BE2C (cell line): Measurements from ENCODE around the gene ANKRD11.
"Not testable (repeated sequence)": the region's sequence is repeated elsewhere in the genome, so short reads cannot be mapped to it uniquely, and the experiment has no call there.

Experiments used
- DNase-seq: peaks from one replicate; pipeline ENCODE4 v3.0.0-alpha.2; 2020
- H3K27me3 ChIP-seq: fragments of 250-450 bp; sonication (Bioruptor Pico); 2 replicates; pipeline ENCODE4 v1.5.1; 2020; ENCODE audit warnings: mild to moderate bottlenecking
- H3K36me3 ChIP-seq: fragments of 250-450 bp; sonication (Bioruptor Pico); 2 replicates; pipeline ENCODE4 v1.5.1; 2020; ENCODE audit warnings: mild to moderate bottlenecking
- H3K4me1 ChIP-seq: fragments of 250-450 bp; sonication (Bioruptor Pico); 2 replicates; pipeline ENCODE4 v1.5.1; 2020
- H3K4me3 ChIP-seq: 2 replicates; pipeline ENCODE4 v1.5.1; 2011; ENCODE audit warnings: low read depth, low read length
- H3K9me3 ChIP-seq: fragments of 250-450 bp; sonication (Bioruptor Pico); 2 replicates; pipeline ENCODE4 v1.5.1; 2020
- CTCF ChIP-seq: IDR thresholded peaks from 2 replicates; pipeline ENCODE4 v1.5.1; 2012; ENCODE audit warnings: mild to moderate bottlenecking, low read depth, low read length

Gene ANKRD11

DNA sequence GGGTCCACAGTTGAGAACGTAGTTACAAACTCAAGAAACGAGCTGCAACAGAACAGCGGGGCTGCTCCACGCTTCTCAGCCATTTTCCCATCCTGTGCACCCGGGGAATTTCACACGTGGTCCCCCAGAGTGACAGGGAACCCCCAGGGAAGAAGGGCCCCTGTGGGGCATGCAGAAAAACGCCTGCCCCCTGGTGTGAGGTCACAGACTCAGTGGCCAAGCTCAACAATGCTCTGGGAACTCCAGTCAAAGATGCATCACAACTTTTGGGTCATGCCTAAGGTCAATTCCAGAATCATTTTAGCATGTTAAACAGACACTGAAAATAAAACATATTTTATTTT is 157.5 kb downstream of the ANKRD11 start:
- peaks cover 5% of the 10 kb centered on the region for H3K4me1 ChIP-seq
- no peak for DNase-seq

GRCh38 chr16:89332243-89332901 is 158.0 kb downstream of the ANKRD11 start:
- peaks cover 5% of the 10 kb centered on the region for H3K4me1 ChIP-seq
- no peak for TF ChIP-seq CTCF
- no peak for DNase-seq
- H3K36me3 ChIP-seq, result no peaks in the 10 kb centered on the region
- no peak overlapping the region for H3K4me3 ChIP-seq
- no peaks in the 10 kb centered on the region for H3K27me3 ChIP-seq
- H3K9me3 ChIP-seq, result no peaks in the 10 kb centered on the region

More for the DNA sequence above, 157.5 kb downstream of the ANKRD11 start:
- no peak for TF ChIP-seq CTCF
- Histone ChIP-seq H3K9me3 (no peaks in the 10 kb centered on the region; the same call in 1 of the 2 replicates), H3K27me3 (no peaks in the 10 kb centered on the region), H3K36me3 (no peaks in the 10 kb centered on the region), H3K4me3 (no peak overlapping the region)

DNA sequence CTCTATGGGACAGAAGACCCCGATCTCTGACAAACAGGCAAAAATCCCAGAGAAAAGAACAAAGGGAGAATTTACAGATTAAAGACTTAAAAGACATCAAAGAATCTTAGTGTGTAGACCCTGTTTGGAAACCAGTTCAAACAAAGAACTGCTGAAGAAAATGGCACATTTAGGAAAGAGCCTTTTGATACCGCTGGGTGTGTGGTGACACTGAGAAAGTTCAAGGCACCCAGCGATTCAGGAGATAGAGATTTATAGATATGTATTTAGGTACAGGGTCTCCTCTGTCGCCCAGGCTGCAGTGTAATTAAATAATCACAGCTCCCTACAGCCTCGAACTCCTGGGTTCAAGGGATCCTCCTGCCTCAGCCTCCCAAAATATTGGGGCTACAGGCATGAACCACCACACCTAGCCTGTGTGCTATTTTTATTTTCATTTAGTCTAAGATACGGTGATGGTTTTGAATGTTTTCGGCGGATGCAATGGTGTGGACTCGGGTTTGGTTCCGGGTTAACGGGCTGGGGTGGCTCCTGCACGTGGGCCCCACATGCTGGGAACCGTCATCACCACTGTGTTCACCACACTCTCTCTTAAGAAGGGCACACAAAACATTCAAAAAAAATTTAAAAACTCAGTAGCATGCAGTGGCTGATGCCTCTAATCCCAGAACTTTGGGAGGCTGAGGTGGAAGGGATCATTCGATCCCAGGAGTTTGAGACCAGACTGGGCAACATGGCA is 158.8 kb downstream of the ANKRD11 start:
- no peak for DNase-seq
- H3K4me3 ChIP-seq, result no peak overlapping the region
- H3K27me3 ChIP-seq, result no peaks in the 10 kb centered on the region
- TF ChIP-seq CTCF, result no peak
- H3K4me1 ChIP-seq, result peaks cover 7% of the 10 kb centered on the region
- H3K36me3 ChIP-seq, result no peaks in the 10 kb centered on the region
- H3K9me3 ChIP-seq, result no peaks in the 10 kb centered on the region

- no peaks in the 10 kb centered on the region for H3K9me3 ChIP-seq
- DNase-seq, result no peak
- no peak overlapping the region for H3K4me3 ChIP-seq
- TF ChIP-seq CTCF, result no peak
- H3K36me3 ChIP-seq, result peaks cover 6% of the 10 kb centered on the region; the same call in 1 of the 2 replicates
- H3K4me1 ChIP-seq, result peaks cover 15% of the 10 kb centered on the region
- no peaks in the 10 kb centered on the region for H3K27me3 ChIP-seq
These were observed 160.0 kb downstream of the ANKRD11 start for GRCh38 chr16:89330177-89330856.

GRCh38 chr16:89329830-89330176 is 160.6 kb downstream of the ANKRD11 start:
- DNase-seq, H3K27me3 ChIP-seq, H3K9me3 ChIP-seq, H3K4me3 ChIP-seq, H3K36me3 ChIP-seq: not testable (repeated sequence)
- H3K4me1 ChIP-seq, result peaks cover 15% of the 10 kb centered on the region

- not testable (repeated sequence) for H3K4me3 ChIP-seq, DNase-seq, H3K27me3 ChIP-seq, H3K9me3 ChIP-seq, H3K36me3 ChIP-seq
- peaks cover 10% of the 10 kb centered on the region for H3K4me1 ChIP-seq
These were observed 161.7 kb downstream of the ANKRD11 start for GRCh38 chr16:89328412-89329400.
